H1 (cell line): ENCODE results near the gene NR2C2AP. TPM values are rescaled to one million over a fixed set of nuclear protein-coding genes. Genes with fewer than 3 reads are reported as not detected.

Experiments
- CTCF ChIA-PET: fragments of 300-600 bp; sonication (Branson Sonifier 250); formaldehyde crosslinking; loops from one replicate; lab custom pipeline; 2021; ENCODE audit not compliant: partially characterized antibody; lab: Charles Lee
- POLR2A ChIA-PET: fragments of 300-600 bp; sonication (Branson Sonifier 250); formaldehyde crosslinking; loops from one replicate; lab custom pipeline; 2021; ENCODE audit warnings: inconsistent platforms; ENCODE audit not compliant: partially characterized antibody; lab: Charles Lee
- DNase-seq, 2 experiments: peaks; one replicate each; pipeline versions ENCODE4 v3.0.0 to v3.0.0-alpha.2; 2010 to 2022; ENCODE audit warnings: low spot score in 2 of 2, low read depth in 1 of 2, mixed read lengths in 1 of 2
- FAIRE-seq: peaks from 2 replicates; lab custom pipeline; 2011; peaks lifted over from hg19 to GRCh38; lab: Jason Lieb, UNC
- H2AFZ ChIP-seq: 2 replicates; pipeline ENCODE4 v1.8.1; 2012; ENCODE audit warnings: low read length, inconsistent platforms
- H2AK5ac ChIP-seq: 2 replicates; pipeline ENCODE4 v1.6.1; 2013; ENCODE audit warnings: low read depth, low read length
- H2BK120ac ChIP-seq: replicated peaks from 2 replicates; pipeline ENCODE3; 2013; ENCODE audit warnings: low read depth, low read length, inconsistent platforms
- H2BK12ac ChIP-seq: 2 replicates; pipeline ENCODE4 v1.6.1; 2013; ENCODE audit warnings: low read depth, low read length
- H2BK15ac ChIP-seq: 2 replicates; pipeline ENCODE4 v1.6.1; 2013; ENCODE audit warnings: low read length
- H2BK20ac ChIP-seq: 2 replicates; pipeline ENCODE4 v1.6.1; 2013; ENCODE audit warnings: low read length
- H2BK5ac ChIP-seq: 2 replicates; pipeline ENCODE4 v1.6.1; 2013; ENCODE audit warnings: low read depth, low read length
- H3K14ac ChIP-seq: 2 replicates; pipeline ENCODE4 v1.6.1; 2013; ENCODE audit warnings: inconsistent platforms; ENCODE audit not compliant: insufficient read length
- H3K18ac ChIP-seq: 2 replicates; pipeline ENCODE4 v1.6.1; 2013; ENCODE audit warnings: low read length; ENCODE audit errors: extremely low read depth
- H3K23ac ChIP-seq: 2 replicates; pipeline ENCODE4 v1.6.1; 2013; ENCODE audit warnings: inconsistent platforms; ENCODE audit not compliant: insufficient read length
- H3K23me2 ChIP-seq: 2 replicates; pipeline ENCODE4 v1.6.1; 2013; ENCODE audit warnings: low read depth, low read length
- H3K27ac ChIP-seq: 2 replicates; pipeline ENCODE4 v1.6.1; 2011; ENCODE audit warnings: low read depth, low read length, inconsistent platforms
- H3K27me3 ChIP-seq, 4 experiments: replicated peaks in 1 of 4; 1 replicate in 1 of 4; 2 replicates in 3 of 4; pipeline versions ENCODE4 v1.6.1 to v1.8.1; 2011 to 2013; ENCODE audit warnings: low read length in 3 of 4, mild to moderate bottlenecking in 3 of 4, inconsistent platforms in 2 of 4, mixed read lengths in 2 of 4, moderate library complexity in 1 of 4; ENCODE audit not compliant: control insufficient read depth in 3 of 4, insufficient read depth in 3 of 4; ENCODE audit errors: extremely low read depth in 1 of 4
- H3K36me3 ChIP-seq, 4 experiments: 2 replicates each; pipeline versions ENCODE4 v1.6.1 to v1.8.1; 2011 to 2013; ENCODE audit warnings: mild to moderate bottlenecking in 4 of 4, low read length in 3 of 4, moderate library complexity in 2 of 4, control low read depth in 1 of 4, inconsistent platforms in 1 of 4; ENCODE audit not compliant: insufficient read depth in 4 of 4, control insufficient read depth in 2 of 4
- H3K4ac ChIP-seq: replicated peaks from 2 replicates; pipeline ENCODE3; 2013; ENCODE audit warnings: low read length, low read depth, mixed read lengths, inconsistent platforms; ENCODE audit not compliant: insufficient read length
- H3K4me1 ChIP-seq, 4 experiments: replicated peaks in 1 of 4; 1 replicate in 1 of 4; 2 replicates in 3 of 4; pipeline versions ENCODE4 v1.6.1 to v1.8.1; 2011 to 2013; ENCODE audit warnings: low read length in 3 of 4, inconsistent platforms in 2 of 4, mixed read lengths in 1 of 4; ENCODE audit not compliant: insufficient read depth in 4 of 4, control insufficient read depth in 3 of 4
- H3K4me2 ChIP-seq, 2 experiments: 2 replicates each; pipeline versions ENCODE4 v1.6.1 to v1.8.1; 2011 to 2013; ENCODE audit warnings: low read depth in 2 of 2, low read length in 2 of 2, control low read depth in 1 of 2, inconsistent platforms in 1 of 2, mild to moderate bottlenecking in 1 of 2; ENCODE audit not compliant: insufficient read depth in 1 of 2
- H3K4me3 ChIP-seq, 4 experiments: fragments of 200-600, 300-600 bp in 1 of 4; sonication (generic), shearing (Covaris generic), sonication (Bioruptor Twin) in 1 of 4; 2 replicates each; pipeline versions ENCODE4 v1.5.1 to v1.8.1; 2011 to 2016; ENCODE audit warnings: low read length in 4 of 4, low read depth in 3 of 4, control low read depth in 2 of 4, inconsistent platforms in 2 of 4, mild to moderate bottlenecking in 2 of 4, mixed read lengths in 1 of 4, moderate library complexity in 1 of 4; ENCODE audit not compliant: insufficient read depth in 2 of 4; ENCODE audit errors: extremely low read depth in 1 of 4
- H3K56ac ChIP-seq: replicated peaks from 2 replicates; pipeline ENCODE3; 2013; ENCODE audit warnings: low read depth, mild to moderate bottlenecking, mixed read lengths, low read length, inconsistent platforms; ENCODE audit not compliant: insufficient read length
- H3K79me1 ChIP-seq: 2 replicates; pipeline ENCODE4 v1.6.1; 2013; ENCODE audit warnings: low read depth, low read length, control low read depth
- H3K79me2 ChIP-seq, 2 experiments: 2 replicates each; pipeline versions ENCODE4 v1.6.1 to v1.8.1; 2012 to 2013; ENCODE audit warnings: low read length in 2 of 2, mild to moderate bottlenecking in 2 of 2, inconsistent platforms in 1 of 2; ENCODE audit not compliant: insufficient read depth in 2 of 2, control insufficient read depth in 1 of 2
- H3K9ac ChIP-seq, 4 experiments: replicated peaks in 1 of 4; 1 replicate in 1 of 4; 2 replicates in 3 of 4; pipeline versions ENCODE4 v1.6.1 to v1.8.1; 2011 to 2013; ENCODE audit warnings: low read depth in 3 of 4, low read length in 3 of 4, control low read depth in 2 of 4, mild to moderate bottlenecking in 2 of 4, moderate library complexity in 2 of 4, inconsistent platforms in 1 of 4; ENCODE audit errors: extremely low read depth in 1 of 4
- H3K9me3 ChIP-seq, 2 experiments: 2 replicates each; pipeline versions ENCODE4 v1.6.1 to v1.8.1; 2012 to 2013; ENCODE audit warnings: mild to moderate bottlenecking in 2 of 2, moderate library complexity in 2 of 2, control low read depth in 1 of 2, inconsistent platforms in 1 of 2, low read depth in 1 of 2, low read length in 1 of 2, mixed read lengths in 1 of 2; ENCODE audit not compliant: insufficient read depth in 2 of 2
- H4K20me1 ChIP-seq, 2 experiments: replicated peaks in 1 of 2; 2 replicates each; pipeline versions ENCODE3 to v1.8.1; 2011 to 2013; ENCODE audit warnings: inconsistent platforms in 2 of 2, low read length in 2 of 2, mild to moderate bottlenecking in 1 of 2; ENCODE audit not compliant: insufficient read depth in 2 of 2, control insufficient read depth in 1 of 2
- H4K5ac ChIP-seq: 2 replicates; pipeline ENCODE4 v1.6.1; 2013; ENCODE audit warnings: low read length, low read depth, mixed read lengths, inconsistent platforms; ENCODE audit not compliant: insufficient read length
- H4K8ac ChIP-seq: 2 replicates; pipeline ENCODE4 v1.8.0; 2013; ENCODE audit warnings: mild to moderate bottlenecking, moderate library complexity, low read length, inconsistent platforms; ENCODE audit not compliant: insufficient read depth; ENCODE audit errors: extremely low read depth
- H4K91ac ChIP-seq: replicated peaks from 2 replicates; pipeline ENCODE3; 2013; ENCODE audit warnings: low read length, mixed read lengths, inconsistent platforms; ENCODE audit not compliant: insufficient read length
- ATF2 ChIP-seq: IDR thresholded peaks from 2 replicates; pipeline ENCODE4 v1.6.1; 2012; ENCODE audit warnings: low read length, inconsistent platforms
- HDAC6 ChIP-seq: IDR thresholded peaks from one replicate; pipeline ENCODE4 v1.7.1; 2012; ENCODE audit warnings: low read depth, mild to moderate bottlenecking, inconsistent platforms, low read length, moderate library complexity
- NRF1 ChIP-seq: IDR thresholded peaks from 2 replicates; pipeline ENCODE4 v1.6.1; 2011; ENCODE audit warnings: mild to moderate bottlenecking, low read depth, low read length, improper control_type of control experiment
- SAP30 ChIP-seq: fragments of 300-600 bp; sonication (generic); IDR thresholded peaks from 2 replicates; pipeline ENCODE4 v1.7.1; 2012; ENCODE audit warnings: low read length, moderate library complexity, mild to moderate bottlenecking, inconsistent platforms; ENCODE audit not compliant: insufficient read depth, insufficient replicate concordance
- SIN3A ChIP-seq, 2 experiments: IDR thresholded peaks in 1 of 2; conservative IDR thresholded peaks in 1 of 2; 2 replicates each; pipeline ENCODE4 v1.6.1; 2011 to 2012; ENCODE audit warnings: low read length in 2 of 2, improper control_type of control experiment in 1 of 2, low read depth in 1 of 2, mild to moderate bottlenecking in 1 of 2
- SIRT6 ChIP-seq: IDR thresholded peaks from one replicate; pipeline ENCODE4 v1.7.1; 2012; ENCODE audit warnings: low read length, inconsistent platforms
- SIX5 ChIP-seq: IDR thresholded peaks from 2 replicates; pipeline ENCODE4 v1.6.1; 2011; ENCODE audit warnings: mild to moderate bottlenecking, low read depth, low read length
- SP1 ChIP-seq: IDR thresholded peaks from 2 replicates; pipeline ENCODE4 v1.6.1; 2011; ENCODE audit warnings: low read depth, low read length
- TAF1 ChIP-seq: IDR thresholded peaks from 2 replicates; pipeline ENCODE4 v1.6.1; 2011; ENCODE audit warnings: mild to moderate bottlenecking, low read depth, low read length
- TAF7 ChIP-seq: optimal IDR thresholded peaks from 2 replicates; pipeline ENCODE3; 2011; ENCODE audit warnings: low read depth, mild to moderate bottlenecking, inconsistent platforms, low read length, moderate library complexity, borderline replicate concordance
- WGBS, 2 experiments: shearing (Covaris generic) in 1 of 2; methylation state at CpG; one replicate each; pipeline versions ENCODE4 v1.1.6 to v1.1.7; 2013 to 2015; ENCODE audit warnings: low lambda C conversion rate in 2 of 2, mixed read lengths in 2 of 2, inconsistent platforms in 1 of 2, low coverage in 1 of 2, missing lambda C conversion rate in 1 of 2; ENCODE audit not compliant: insufficient replicate concordance in 2 of 2, insufficient coverage in 1 of 2, insufficient read length in 1 of 2; ENCODE audit errors: extremely low coverage in 1 of 2, missing lambda C conversion rate in 1 of 2; 5-methylcytosine and 5-hydroxymethylcytosine counted together
- polyA plus RNA-seq, 7 experiments: library from polyadenylated mRNA; depleted of rRNA in 3 of 7; stranded (reverse) in 5 of 7; unstranded in 2 of 7; fragments of >200 nt in 5 of 7; fragments of 200-250 nt in 2 of 7; gene quantifications; 1 replicate in 5 of 7; 2 replicates in 1 of 7; 4 replicates in 1 of 7; pipeline versions ENCODE4 v1.2.1 to v1.2.3, GENCODE V29; 2011 to 2013; ENCODE audit warnings: missing spikeins in 2 of 7, mixed read lengths in 2 of 7
- total RNA-seq: library from RNA; stranded (reverse); fragmentation: NEBNext Ultra II Directional; extraction: Animal tissue kit (Norgen Biotek cat#: 25700); gene quantifications from 2 replicates; pipeline ENCODE4 v1.2.1, GENCODE V29; 2021

The NR2C2AP gene
- total and polyA plus RNA-seq, 2 of the 8 experiments (the other 6 are each of a cell fraction or from before 2014, with no cell fraction given), result 16.4 to 20.5 TPM

- DNase-seq, result no peak
- H3K9ac ChIP-seq, result no peak overlapping the region
- no peak overlapping the region for H2AFZ ChIP-seq
- no peak overlapping the region for H3K4me2 ChIP-seq
- H3K14ac ChIP-seq, result no peak overlapping the region
- no peak overlapping the region for H3K23ac ChIP-seq
- H3K4me1 ChIP-seq, result peaks cover 0 to 3% (median 1%) of the 10 kb centered on the region in 4 experiments; a peak in 4 of 7 replicates
- H4K91ac ChIP-seq, result peak overlapping the region; percentile 54
- H3K18ac ChIP-seq, result no peak overlapping the region
- no peaks in the 10 kb centered on the region for H3K9me3 ChIP-seq
- ChIA-PET CTCF (interaction anchor here (1.0 to 5.2 kb wide), 4 partner anchors 11 to 40 kb away, joined by 3 to 24 read pairs (median 3); no protein-coding TSS in a partner anchor), POLR2A (interaction anchor here (1.0 to 1.6 kb wide), 3 partner anchors 12 to 87 kb away, joined by 3 to 4 read pairs (median 3); partner anchors contain the start of gene TM6SF2)
- no peak overlapping the region for H3K4ac ChIP-seq
- H3K27me3 ChIP-seq, result no peaks in the 10 kb centered on the region
- no peak overlapping the region for H3K27ac ChIP-seq
- 93% methylated on average over 14 of the region's 14 CpGs; no CpG with 5 or more reads in 1 of the 2 experiments for WGBS, 2 experiments
- H4K8ac ChIP-seq, result no peak overlapping the region
- no peak for FAIRE-seq
- H3K4me3 ChIP-seq, result no peak overlapping the region
- H2BK120ac ChIP-seq, result no peak overlapping the region
- H2BK12ac ChIP-seq, result no peak overlapping the region
- H4K5ac ChIP-seq, result no peak overlapping the region
- H2BK15ac ChIP-seq, result no peak overlapping the region
- H3K23me2 ChIP-seq, result no peaks in the 10 kb centered on the region; the same call in 1 of the 2 replicates
- no peak overlapping the region for H2BK20ac ChIP-seq
- H2AK5ac ChIP-seq, result no peak overlapping the region
- peaks cover 2 to 10% of the 10 kb centered on the region in 2 experiments for H4K20me1 ChIP-seq
- peaks cover 4% of the 10 kb centered on the region for H3K79me1 ChIP-seq
- H3K79me2 ChIP-seq, result peaks cover 0 to 16% of the 10 kb centered on the region in 2 experiments; a peak in 2 of 4 replicates
- H2BK5ac ChIP-seq, result no peak overlapping the region; the same call in 1 of the 2 replicates
- H3K56ac ChIP-seq, result no peak overlapping the region
- peaks cover 2 to 6% (median 4%) of the 10 kb centered on the region in 4 experiments; a peak in 6 of 8 replicates for H3K36me3 ChIP-seq
- TF ChIP-seq ATF2 (no peak), TAF1 (no peak), HDAC6 (no peak), NRF1 (no peak), SIRT6 (no peak), SIX5 (no peak), TAF7 (no peak), SP1 (no peak), SAP30 (no peak), SIN3A (conservative IDR thresholded peaks at IDR 0.05 in 1 of 2, IDR thresholded peaks at IDR 0.05 in 1 of 2; ENCODE audit: low read depth in 1 of 2, low read length in 2 of 2) (no peak)
Observed at GRCh38 chr19:19186742-19187141, 16.5 kb downstream of the NR2C2AP start.
